Endothelial cell of umbilical vein (primary cell): ENCODE data around the gene SIGLECL1. TPM values are rescaled to one million over a fixed set of nuclear protein-coding genes. Genes with fewer than 3 reads are reported as not detected.

Experiments
- BruUV-seq: library from RNA; stranded (reverse); fragments of 400-500 nt; replicated peaks from 2 replicates; lab custom pipeline; 2021; lab: Mats Ljungman, UMichigan
- CTCF ChIA-PET: fragments of 300-600, 350-600 bp; sonication (Branson Sonifier 250); formaldehyde crosslinking; loops from one replicate; lab custom pipeline; 2021; ENCODE audit warnings: antibody characterized with exemption, inconsistent platforms; lab: Charles Lee
- POLR2A ChIA-PET: fragments of 300-600, 350-600 bp; sonication (Branson Sonifier 250); formaldehyde crosslinking; loops from one replicate; lab custom pipeline; 2021; ENCODE audit warnings: antibody characterized with exemption, inconsistent platforms; lab: Charles Lee
- DNase-seq: peaks from one replicate; pipeline ENCODE4 v3.0.0-alpha.2; 2011; ENCODE audit warnings: low read depth, low spot score
- FAIRE-seq: peaks from 2 replicates; lab custom pipeline; 2011; peaks lifted over from hg19 to GRCh38; lab: Jason Lieb, UNC
- H2AFZ ChIP-seq: 2 replicates; pipeline ENCODE4 v1.6.0; 2012; ENCODE audit warnings: low read depth, low read length, control low read depth, inconsistent platforms
- H3K27ac ChIP-seq: 2 replicates; pipeline ENCODE4 v1.5.1; 2011; ENCODE audit warnings: low read depth, mild to moderate bottlenecking, control low read depth, low read length, moderate library complexity; ENCODE audit not compliant: insufficient read depth
- H3K27me3 ChIP-seq, 2 experiments: 2 replicates each; pipeline versions ENCODE4 v1.6.0 to v1.6.1; 2011; ENCODE audit warnings: low read length in 2 of 2, mixed read lengths in 1 of 2; ENCODE audit not compliant: control insufficient read depth in 2 of 2, insufficient read depth in 2 of 2
- H3K36me3 ChIP-seq, 2 experiments: 2 replicates in 1 of 2; 3 replicates in 1 of 2; pipeline ENCODE4 v1.5.1; 2011; ENCODE audit warnings: low read length in 2 of 2, mild to moderate bottlenecking in 1 of 2, moderate library complexity in 1 of 2; ENCODE audit not compliant: control insufficient read depth in 2 of 2, insufficient read depth in 2 of 2; ENCODE audit errors: extremely low read depth in 1 of 2
- H3K4me1 ChIP-seq: 3 replicates; pipeline ENCODE4 v1.5.1; 2011; ENCODE audit warnings: mild to moderate bottlenecking, low read length; ENCODE audit not compliant: control insufficient read depth, insufficient read depth; ENCODE audit errors: extremely low read depth
- H3K4me2 ChIP-seq: 2 replicates; pipeline ENCODE4 v1.6.1; 2011; ENCODE audit warnings: low read length, control low read depth, mixed read lengths; ENCODE audit not compliant: insufficient read depth
- H3K4me3 ChIP-seq, 3 experiments: fragments of 200-600 bp in 1 of 3; sonication (generic), shearing (Covaris generic) in 1 of 3; replicated peaks in 1 of 3; 2 replicates each; pipeline ENCODE4 v1.5.1; 2011 to 2016; ENCODE audit warnings: control low read depth in 3 of 3, low read length in 3 of 3, mild to moderate bottlenecking in 2 of 3, inconsistent platforms in 1 of 3, low read depth in 1 of 3, moderate library complexity in 1 of 3; ENCODE audit not compliant: insufficient read depth in 1 of 3
- H3K79me2 ChIP-seq: 2 replicates; pipeline ENCODE4 v1.6.0; 2012; ENCODE audit warnings: low read length, inconsistent platforms; ENCODE audit not compliant: control insufficient read depth, insufficient read depth
- H3K9ac ChIP-seq: replicated peaks from 2 replicates; pipeline ENCODE3; 2011; ENCODE audit warnings: low read length, control low read depth; ENCODE audit not compliant: insufficient read depth; ENCODE audit errors: extremely low read depth
- H3K9me1 ChIP-seq: replicated peaks from 3 replicates; pipeline ENCODE4 v1.6.0; 2011; ENCODE audit warnings: mild to moderate bottlenecking, low read length; ENCODE audit not compliant: control insufficient read depth, insufficient read depth; ENCODE audit errors: extremely low read depth
- H3K9me3 ChIP-seq: replicated peaks from 2 replicates; pipeline ENCODE4 v1.5.1; 2012; ENCODE audit warnings: low read length, inconsistent platforms; ENCODE audit not compliant: control insufficient read depth, insufficient read depth
- H4K20me1 ChIP-seq: replicated peaks from 2 replicates; pipeline ENCODE3; 2011; ENCODE audit warnings: mild to moderate bottlenecking, low read length; ENCODE audit not compliant: control insufficient read depth, insufficient read depth; ENCODE audit errors: extremely low read depth
- CTCF ChIP-seq, 2 donors: IDR thresholded peaks; 1 replicate in 1 of 2; 2 replicates in 1 of 2; pipeline ENCODE4 v1.5.1; 2011; ENCODE audit warnings: low read length in 2 of 2, mild to moderate bottlenecking in 2 of 2, moderate library complexity in 2 of 2, control low read depth in 1 of 2, inconsistent platforms in 1 of 2, low read depth in 1 of 2; ENCODE audit not compliant: insufficient read depth in 1 of 2; ENCODE audit errors: extremely low read depth in 1 of 2
- EZH2 ChIP-seq: IDR thresholded peaks from 2 replicates; pipeline ENCODE4 v1.6.1; 2012; ENCODE audit warnings: borderline replicate concordance, low read depth, mild to moderate bottlenecking, moderate library complexity, low read length, inconsistent platforms; ENCODE audit not compliant: severe bottlenecking
- FOS ChIP-seq: IDR thresholded peaks from 2 replicates; pipeline ENCODE4 v1.6.1; 2011; ENCODE audit warnings: mild to moderate bottlenecking, low read length, moderate library complexity, borderline replicate concordance; ENCODE audit not compliant: insufficient read depth
- GATA2 ChIP-seq: IDR thresholded peaks from 2 replicates; pipeline ENCODE4 v1.7.0; 2011; ENCODE audit warnings: low read depth, mild to moderate bottlenecking, moderate library complexity, mixed read lengths, low read length; ENCODE audit not compliant: insufficient read length, insufficient read depth
- JUN ChIP-seq: IDR thresholded peaks from 2 replicates; pipeline ENCODE4 v1.6.1; 2011; ENCODE audit warnings: borderline replicate concordance, low read depth; ENCODE audit not compliant: insufficient read length, insufficient read depth
- MAX ChIP-seq: IDR thresholded peaks from 2 replicates; pipeline ENCODE4 v1.6.1; 2011; ENCODE audit not compliant: insufficient read depth, insufficient read length
- MYC ChIP-seq: IDR thresholded peaks from one replicate; pipeline ENCODE4 v1.6.1; 2011; ENCODE audit warnings: mild to moderate bottlenecking, low read depth, low read length
- POLR2A ChIP-seq: IDR thresholded peaks from 2 replicates; pipeline ENCODE4 v1.6.1; 2012; ENCODE audit warnings: low read depth, mild to moderate bottlenecking, control low read depth, low read length
- POLR2AphosphoS5 ChIP-seq: IDR thresholded peaks from 2 replicates; pipeline ENCODE4 v1.6.1; 2012; ENCODE audit warnings: low read depth, mild to moderate bottlenecking, control low read depth, low read length, moderate library complexity; ENCODE audit not compliant: insufficient read depth
- dilution Hi-C: fragments of 300-500 bp; cut with MboI; formaldehyde crosslinking; loops from one replicate; pipeline ENCODE4 v1.15.0; 2019; ENCODE audit warnings: low sequenced_read_pairs; ENCODE audit not compliant: extremely low pct_ligation_motif_present
- intact Hi-C: fragments of 100-400 bp; cut with micrococcal nuclease; formaldehyde crosslinking; loops from one replicate; pipeline ENCODE4 v1.10.0; 2022
- polyA plus RNA-seq, 4 experiments: library from polyadenylated mRNA; depleted of rRNA in 3 of 4; stranded (reverse) in 3 of 4; unstranded in 1 of 4; fragments of >200 nt; gene quantifications; 2 replicates each; pipeline versions ENCODE4 v1.2.1 to v1.2.3, GENCODE V29; 2011 to 2012; ENCODE audit warnings: missing spikeins in 1 of 4
- total RNA-seq: library from RNA; stranded (reverse); gene quantifications from 2 replicates; pipeline ENCODE4 v1.2.3, GENCODE V29; 2021

Gene SIGLECL1
- total and polyA plus RNA-seq, 2 donors (not counting 3 experiments of a cell fraction or from before 2014, with no cell fraction given), result not detected

- CTCF ChIA-PET, result no interaction called here
- Histone ChIP-seq H3K4me2 (no peak overlapping the region), H3K9me3 (no peaks in the 10 kb centered on the region), H3K4me1 (no peaks in the 10 kb centered on the region), H3K36me3 (no peaks in the 10 kb centered on the region), H3K9me1 (no peaks in the 10 kb centered on the region), H2AFZ (no peak overlapping the region), H3K27ac (no peak overlapping the region), H3K9ac (no peak overlapping the region), H3K27me3 (no peaks in the 10 kb centered on the region), H3K79me2 (no peaks in the 10 kb centered on the region), H3K4me3 (no peak overlapping the region), H4K20me1 (no peaks in the 10 kb centered on the region)
- no TSS peak for BruUV-seq
- TF ChIP-seq GATA2 (no peak), CTCF (IDR thresholded peaks at IDR 0.05; ENCODE audit: extremely low read depth in 1 of 2, insufficient read depth in 1 of 2, low read depth in 1 of 2, low read length in 2 of 2) (no peak), EZH2 (no peak), POLR2A (no peak), MYC (no peak), FOS (no peak), POLR2AphosphoS5 (no peak), MAX (no peak), JUN (no peak)
- DNase-seq, result no peak
- dilution Hi-C loops, result no loop called here
- no peak for FAIRE-seq
- POLR2A ChIA-PET, result no interaction called here
- intact Hi-C loops, result no loop called here
Measured at GRCh38 chr19:51219971-51220370, 30.9 kb upstream of the SIGLECL1 start.
